ENCODE data around the gene GBF1. TPM values are rescaled to one million over a fixed set of nuclear protein-coding genes. Genes with fewer than 3 reads are reported as not detected.

GBF1 gene
- polyA plus RNA-seq, 1 of the 3 experiments (the other 2 are of a cell fraction): 12.3 TPM

GRCh38 chr10:102233997-102234396, 11.3 kb upstream of the GBF1 start:
- peaks cover 6% of the 10 kb centered on the region for H3F3A ChIP-seq (replicated peaks; ENCODE audit: insufficient read depth)
- H3K9me2 ChIP-seq: no peaks in the 10 kb centered on the region
- TF ChIP-seq GABPA (IDR thresholded peaks at IDR 0.05; ENCODE audit: low read depth) (no peak), EP300 (IDR thresholded peaks at IDR 0.05; ENCODE audit: borderline replicate concordance in 1 of 2, low read depth in 1 of 2, low read length in 1 of 2) (no peak), SMC3 (IDR thresholded peaks at IDR 0.05; ENCODE audit: low read depth, low read length) (no peak), TCF12 (IDR thresholded peaks at IDR 0.05) (no peak), MEF2A (IDR thresholded peaks at IDR 0.05; ENCODE audit: borderline replicate concordance, low read depth) (no peak), RCOR1 (IDR thresholded peaks at IDR 0.05; ENCODE audit: low read length) (no peak), NFIC (IDR thresholded peaks at IDR 0.05; ENCODE audit: borderline replicate concordance) (no peak), ELF1 (IDR thresholded peaks at IDR 0.05) (no peak)
- TF ChIP-seq, protein P1, sequence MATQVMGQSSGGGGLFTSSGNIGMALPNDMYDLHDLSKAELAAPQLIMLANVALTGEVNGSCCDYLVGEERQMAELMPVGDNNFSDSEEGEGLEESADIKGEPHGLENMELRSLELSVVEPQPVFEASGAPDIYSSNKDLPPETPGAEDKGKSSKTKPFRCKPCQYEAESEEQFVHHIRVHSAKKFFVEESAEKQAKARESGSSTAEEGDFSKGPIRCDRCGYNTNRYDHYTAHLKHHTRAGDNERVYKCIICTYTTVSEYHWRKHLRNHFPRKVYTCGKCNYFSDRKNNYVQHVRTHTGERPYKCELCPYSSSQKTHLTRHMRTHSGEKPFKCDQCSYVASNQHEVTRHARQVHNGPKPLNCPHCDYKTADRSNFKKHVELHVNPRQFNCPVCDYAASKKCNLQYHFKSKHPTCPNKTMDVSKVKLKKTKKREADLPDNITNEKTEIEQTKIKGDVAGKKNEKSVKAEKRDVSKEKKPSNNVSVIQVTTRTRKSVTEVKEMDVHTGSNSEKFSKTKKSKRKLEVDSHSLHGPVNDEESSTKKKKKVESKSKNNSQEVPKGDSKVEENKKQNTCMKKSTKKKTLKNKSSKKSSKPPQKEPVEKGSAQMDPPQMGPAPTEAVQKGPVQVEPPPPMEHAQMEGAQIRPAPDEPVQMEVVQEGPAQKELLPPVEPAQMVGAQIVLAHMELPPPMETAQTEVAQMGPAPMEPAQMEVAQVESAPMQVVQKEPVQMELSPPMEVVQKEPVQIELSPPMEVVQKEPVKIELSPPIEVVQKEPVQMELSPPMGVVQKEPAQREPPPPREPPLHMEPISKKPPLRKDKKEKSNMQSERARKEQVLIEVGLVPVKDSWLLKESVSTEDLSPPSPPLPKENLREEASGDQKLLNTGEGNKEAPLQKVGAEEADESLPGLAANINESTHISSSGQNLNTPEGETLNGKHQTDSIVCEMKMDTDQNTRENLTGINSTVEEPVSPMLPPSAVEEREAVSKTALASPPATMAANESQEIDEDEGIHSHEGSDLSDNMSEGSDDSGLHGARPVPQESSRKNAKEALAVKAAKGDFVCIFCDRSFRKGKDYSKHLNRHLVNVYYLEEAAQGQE (IDR thresholded peaks at IDR 0.05; ENCODE audit: low read depth, low read length): no peak
- no peak overlapping the region for H3K27ac ChIP-seq (ENCODE audit: low read depth in 2 of 2, low read length in 1 of 2)
- H2AFZ ChIP-seq (ENCODE audit: low read depth): no peak overlapping the region
- H3K9ac ChIP-seq: no peak overlapping the region
- CTCF ChIA-PET: interaction anchor here (0.7 to 23.6 kb wide), 6 partner anchors 8 to 169 kb away, joined by 3 to 824 read pairs (median 4); partner anchors contain the start of gene ELOVL3
- H3K4me2 ChIP-seq: no peak overlapping the region
- H3K4me1 ChIP-seq (ENCODE audit: control insufficient read depth in 1 of 2, insufficient read depth in 2 of 2, low read depth in 1 of 2, low read length in 1 of 2): peaks cover 0 to 11% of the 10 kb centered on the region in 2 experiments; a peak in 1 of 4 replicates
- no peak overlapping the region for H3K4me3 ChIP-seq (ENCODE audit: low read depth in 2 of 2, low read length in 1 of 2)
- POLR2A ChIA-PET: no interaction called here
- 75% methylated on average over 1 of the region's 1 CpG for WGBS (ENCODE audit: low lambda C conversion rate)
- H3K79me2 ChIP-seq (ENCODE audit: insufficient read depth): no peaks in the 10 kb centered on the region
- no peaks in the 10 kb centered on the region for H3K9me3 ChIP-seq
- DNase-seq: peak; percentile 7
- peaks cover 3% of the 10 kb centered on the region; the same call in 1 of the 2 replicates for H3K27me3 ChIP-seq (ENCODE audit: insufficient read depth)
- H3K36me3 ChIP-seq (replicated peaks in 1 of 2; ENCODE audit: control insufficient read depth in 1 of 2, insufficient read depth in 2 of 2, low read length in 1 of 2): no peaks in the 10 kb centered on the region
- H4K20me1 ChIP-seq (ENCODE audit: insufficient read depth): no peaks in the 10 kb centered on the region

GRCh38 chr10:102234888-102235597, 10.3 kb upstream of the GBF1 start:
- H3K27me3 ChIP-seq (ENCODE audit: insufficient read depth): peaks cover 5% of the 10 kb centered on the region; the same call in 1 of the 2 replicates
- H3K9ac ChIP-seq: no peak overlapping the region
- no peaks in the 10 kb centered on the region for H3K79me2 ChIP-seq (ENCODE audit: insufficient read depth)
- POLR2A ChIA-PET: no interaction called here
- peaks cover 14% of the 10 kb centered on the region for H3F3A ChIP-seq (replicated peaks; ENCODE audit: insufficient read depth)
- peak; percentile 21 for DNase-seq
- no peak overlapping the region for H3K4me3 ChIP-seq (ENCODE audit: low read depth in 2 of 2, low read length in 1 of 2)
- H3K4me2 ChIP-seq: no peak overlapping the region
- H4K20me1 ChIP-seq (ENCODE audit: insufficient read depth): no peaks in the 10 kb centered on the region
- CTCF ChIA-PET: interaction anchor here (0.6 to 23.6 kb wide), 10 partner anchors 9 to 168 kb away, joined by 3 to 824 read pairs (median 4); partner anchors contain the start of gene ELOVL3
- TF ChIP-seq MXI1 (IDR thresholded peaks at IDR 0.05; ENCODE audit: low read depth, low read length): no peak
- no peak for TF ChIP-seq FOSL2 (IDR thresholded peaks at IDR 0.05; ENCODE audit: borderline replicate concordance, low read depth)
- TF ChIP-seq TAF1 (IDR thresholded peaks at IDR 0.05; ENCODE audit: borderline replicate concordance, low read depth, low read length): no peak
- TF ChIP-seq TCF12 (IDR thresholded peaks at IDR 0.05): no peak
- no peak for TF ChIP-seq JUND (IDR thresholded peaks at IDR 0.05)
- no peak overlapping the region for H2AFZ ChIP-seq (ENCODE audit: low read depth)
- H3K9me2 ChIP-seq: no peaks in the 10 kb centered on the region
- no peaks in the 10 kb centered on the region for H3K36me3 ChIP-seq (replicated peaks in 1 of 2; ENCODE audit: control insufficient read depth in 1 of 2, insufficient read depth in 2 of 2, low read length in 1 of 2)
- no peak overlapping the region for H3K27ac ChIP-seq (ENCODE audit: low read depth in 2 of 2, low read length in 1 of 2)
- H3K4me1 ChIP-seq (ENCODE audit: control insufficient read depth in 1 of 2, insufficient read depth in 2 of 2, low read depth in 1 of 2, low read length in 1 of 2): peaks cover 0 to 8% of the 10 kb centered on the region in 2 experiments; a peak in 1 of 4 replicates
- H3K9me3 ChIP-seq: no peaks in the 10 kb centered on the region
- WGBS (ENCODE audit: low lambda C conversion rate): 84% methylated on average over 12 of the region's 12 CpGs
